Measurements from ENCODE around the gene CHMP2A. TPM values are rescaled to one million over a fixed set of nuclear protein-coding genes. Genes with fewer than 3 reads are reported as not detected.

CHMP2A gene
- total and polyA plus RNA-seq, 10 of the 15 experiments (the other 5 are each of a cell fraction or from before 2014, with no cell fraction given), result 69.5 to 172 (median 109) TPM

DNA sequence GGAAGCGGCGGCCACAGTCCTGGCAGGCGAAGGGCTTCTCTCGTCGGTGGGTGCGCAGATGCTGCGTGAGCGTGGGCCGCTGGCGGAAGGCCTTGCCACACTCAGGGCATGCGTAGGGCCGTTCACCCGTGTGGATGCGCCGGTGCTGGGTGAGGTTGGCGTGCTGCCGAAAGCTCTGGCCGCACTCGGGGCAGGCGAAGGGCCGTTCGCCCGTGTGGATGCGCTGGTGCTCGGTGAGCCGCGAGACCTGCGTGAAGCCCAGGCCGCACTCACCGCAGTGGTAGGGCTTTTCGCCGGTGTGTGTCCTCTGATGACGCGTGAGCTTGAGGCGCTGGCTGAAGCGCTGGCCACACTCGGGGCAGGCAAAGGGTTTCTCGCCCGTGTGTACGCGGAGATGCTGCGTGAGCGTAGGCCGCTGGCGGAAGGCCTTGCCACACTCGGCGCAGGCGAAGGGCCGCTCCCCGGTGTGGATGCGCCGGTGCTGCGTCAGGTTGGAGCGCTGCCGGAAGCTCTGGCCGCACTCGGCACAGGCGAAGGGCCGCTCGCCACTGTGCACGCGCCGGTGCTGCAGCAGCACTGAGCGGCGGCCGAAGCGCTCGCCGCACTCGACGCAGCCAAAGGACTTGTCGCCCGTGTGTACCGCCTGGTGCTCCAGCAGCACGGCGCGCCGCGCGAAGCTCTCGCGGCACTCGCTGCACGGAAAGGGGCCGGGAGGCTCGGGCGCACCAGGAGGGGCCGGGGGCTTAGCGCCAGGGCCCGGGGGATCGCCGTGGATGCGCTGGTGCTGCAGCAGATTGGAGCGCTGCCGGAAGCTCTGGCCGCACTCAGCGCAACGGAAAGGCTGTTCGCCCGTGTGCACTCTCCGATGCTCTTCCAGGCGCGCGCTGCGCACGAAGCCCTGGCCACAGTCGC is 7.5 kb upstream of the CHMP2A start (continued):
- TF ChIP-seq PRDM15 (CRISPR knock-in tag; IDR thresholded peaks at IDR 0.05) (no peak), BHLHE40 (IDR thresholded peaks at IDR 0.05; ENCODE audit: borderline replicate concordance in 1 of 2, low read depth in 2 of 2, low read length in 1 of 2) (peak in 1 of 2 experiments; percentile 26; a peak in 2 of 4 replicates), MYC (IDR thresholded peaks at IDR 0.05; ENCODE audit: insufficient read depth, insufficient read length, insufficient replicate concordance, low read length, severe bottlenecking) (no peak), JUNB (IDR thresholded peaks at IDR 0.05) (no peak), BACH1 (IDR thresholded peaks at IDR 0.05; ENCODE audit: borderline replicate concordance) (no peak; the same call in none of the 2 replicates), GATAD2B (conservative IDR thresholded peaks at IDR 0.05; ENCODE audit: low read depth) (0 out of 2 replicates have a peak, but pooled peaks have one; percentile 45), POLR2A (IDR thresholded peaks at IDR 0.05; ENCODE audit: low read depth, low read length) (peak; percentile 75), SMARCA5 (IDR thresholded peaks at IDR 0.05) (no peak), ZBTB11 (CRISPR knock-in tag; IDR thresholded peaks at IDR 0.05) (no peak), HDAC6 (IDR thresholded peaks at IDR 0.05; ENCODE audit: unreplicated experiment) (peak; percentile 98), IKZF2 (IDR thresholded peaks at IDR 0.05) (no peak), DPF2 (IDR thresholded peaks at IDR 0.05) (peak; percentile 77; the same call in 1 of the 2 replicates), CREM (IDR thresholded peaks at IDR 0.05; ENCODE audit: low read depth) (0 out of 2 replicates have a peak, but pooled peaks have one; percentile 31), IKZF1 (conservative IDR thresholded peaks at IDR 0.05) (peak; percentile 57)
- TF ChIP-seq, protein P1, sequence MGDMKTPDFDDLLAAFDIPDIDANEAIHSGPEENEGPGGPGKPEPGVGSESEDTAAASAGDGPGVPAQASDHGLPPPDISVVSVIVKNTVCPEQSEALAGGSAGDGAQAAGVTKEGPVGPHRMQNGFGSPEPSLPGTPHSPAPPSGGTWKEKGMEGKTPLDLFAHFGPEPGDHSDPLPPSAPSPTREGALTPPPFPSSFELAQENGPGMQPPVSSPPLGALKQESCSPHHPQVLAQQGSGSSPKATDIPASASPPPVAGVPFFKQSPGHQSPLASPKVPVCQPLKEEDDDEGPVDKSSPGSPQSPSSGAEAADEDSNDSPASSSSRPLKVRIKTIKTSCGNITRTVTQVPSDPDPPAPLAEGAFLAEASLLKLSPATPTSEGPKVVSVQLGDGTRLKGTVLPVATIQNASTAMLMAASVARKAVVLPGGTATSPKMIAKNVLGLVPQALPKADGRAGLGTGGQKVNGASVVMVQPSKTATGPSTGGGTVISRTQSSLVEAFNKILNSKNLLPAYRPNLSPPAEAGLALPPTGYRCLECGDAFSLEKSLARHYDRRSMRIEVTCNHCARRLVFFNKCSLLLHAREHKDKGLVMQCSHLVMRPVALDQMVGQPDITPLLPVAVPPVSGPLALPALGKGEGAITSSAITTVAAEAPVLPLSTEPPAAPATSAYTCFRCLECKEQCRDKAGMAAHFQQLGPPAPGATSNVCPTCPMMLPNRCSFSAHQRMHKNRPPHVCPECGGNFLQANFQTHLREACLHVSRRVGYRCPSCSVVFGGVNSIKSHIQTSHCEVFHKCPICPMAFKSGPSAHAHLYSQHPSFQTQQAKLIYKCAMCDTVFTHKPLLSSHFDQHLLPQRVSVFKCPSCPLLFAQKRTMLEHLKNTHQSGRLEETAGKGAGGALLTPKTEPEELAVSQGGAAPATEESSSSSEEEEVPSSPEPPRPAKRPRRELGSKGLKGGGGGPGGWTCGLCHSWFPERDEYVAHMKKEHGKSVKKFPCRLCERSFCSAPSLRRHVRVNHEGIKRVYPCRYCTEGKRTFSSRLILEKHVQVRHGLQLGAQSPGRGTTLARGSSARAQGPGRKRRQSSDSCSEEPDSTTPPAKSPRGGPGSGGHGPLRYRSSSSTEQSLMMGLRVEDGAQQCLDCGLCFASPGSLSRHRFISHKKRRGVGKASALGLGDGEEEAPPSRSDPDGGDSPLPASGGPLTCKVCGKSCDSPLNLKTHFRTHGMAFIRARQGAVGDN (IDR thresholded peaks at IDR 0.05), result peak; percentile 80
- TF ChIP-seq, protein P2, sequence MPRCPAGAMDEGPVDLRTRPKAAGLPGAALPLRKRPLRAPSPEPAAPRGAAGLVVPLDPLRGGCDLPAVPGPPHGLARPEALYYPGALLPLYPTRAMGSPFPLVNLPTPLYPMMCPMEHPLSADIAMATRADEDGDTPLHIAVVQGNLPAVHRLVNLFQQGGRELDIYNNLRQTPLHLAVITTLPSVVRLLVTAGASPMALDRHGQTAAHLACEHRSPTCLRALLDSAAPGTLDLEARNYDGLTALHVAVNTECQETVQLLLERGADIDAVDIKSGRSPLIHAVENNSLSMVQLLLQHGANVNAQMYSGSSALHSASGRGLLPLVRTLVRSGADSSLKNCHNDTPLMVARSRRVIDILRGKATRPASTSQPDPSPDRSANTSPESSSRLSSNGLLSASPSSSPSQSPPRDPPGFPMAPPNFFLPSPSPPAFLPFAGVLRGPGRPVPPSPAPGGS (IDR thresholded peaks at IDR 0.05; ENCODE audit: borderline replicate concordance, insufficient read depth, low read depth, low read length, poor library complexity, severe bottlenecking), result no peak

Measured in GM12878 (cell line).